Keratinocyte (primary cell): Measurements from ENCODE around the gene APOB. TPM values are rescaled to one million over a fixed set of nuclear protein-coding genes. Genes with fewer than 3 reads are reported as not detected.

Experiments used
- DNase-seq: peaks from one replicate; pipeline ENCODE4 v3.0.0-alpha.2; 2011; ENCODE audit warnings: low read depth, missing footprints, low spot score
- FAIRE-seq: peaks from 2 replicates; lab custom pipeline; 2011; peaks lifted over from hg19 to GRCh38; lab: Jason Lieb, UNC
- H2AFZ ChIP-seq: 2 replicates; pipeline ENCODE4 v1.6.0; 2012; ENCODE audit warnings: low read length, control low read depth, inconsistent platforms; ENCODE audit not compliant: control insufficient read depth
- H3K27ac ChIP-seq: 2 replicates; pipeline ENCODE4 v1.5.1; 2011; ENCODE audit warnings: low read length; ENCODE audit not compliant: control insufficient read depth, insufficient read depth
- H3K27me3 ChIP-seq: 3 replicates; pipeline ENCODE4 v1.6.0; 2011; ENCODE audit warnings: low read length; ENCODE audit not compliant: control insufficient read depth, insufficient read depth; ENCODE audit errors: extremely low read depth
- H3K36me3 ChIP-seq, 2 experiments: 2 replicates in 1 of 2; 3 replicates in 1 of 2; pipeline ENCODE4 v1.5.1; 2011; ENCODE audit warnings: low read length in 2 of 2, mild to moderate bottlenecking in 1 of 2; ENCODE audit not compliant: control insufficient read depth in 2 of 2, insufficient read depth in 2 of 2; ENCODE audit errors: extremely low read depth in 1 of 2
- H3K4me1 ChIP-seq: 3 replicates; pipeline ENCODE4 v1.5.1; 2011; ENCODE audit warnings: low read length; ENCODE audit not compliant: control insufficient read depth, insufficient read depth; ENCODE audit errors: extremely low read depth
- H3K4me2 ChIP-seq: 3 replicates; pipeline ENCODE4 v1.6.0; 2011; ENCODE audit warnings: low read depth, low read length; ENCODE audit not compliant: control insufficient read depth, insufficient read depth; ENCODE audit errors: extremely low read depth
- H3K4me3 ChIP-seq, 3 experiments: fragments of 200-600 bp in 1 of 3; sonication (generic) in 1 of 3; 2 replicates in 2 of 3; 3 replicates in 1 of 3; pipeline ENCODE4 v1.5.1; 2011 to 2016; ENCODE audit warnings: low read length in 3 of 3, mild to moderate bottlenecking in 3 of 3, control low read depth in 2 of 3, inconsistent platforms in 1 of 3, low read depth in 1 of 3, mixed read lengths in 1 of 3, mixed run types in 1 of 3, moderate library complexity in 1 of 3; ENCODE audit not compliant: control insufficient read depth in 2 of 3, insufficient read depth in 2 of 3; ENCODE audit errors: extremely low read depth in 1 of 3
- H3K79me2 ChIP-seq: 2 replicates; pipeline ENCODE4 v1.6.0; 2012; ENCODE audit warnings: low read length; ENCODE audit not compliant: control insufficient read depth, insufficient read depth
- H3K9ac ChIP-seq: 3 replicates; pipeline ENCODE4 v1.6.0; 2011; ENCODE audit warnings: low read length; ENCODE audit not compliant: control insufficient read depth, insufficient read depth; ENCODE audit errors: extremely low read depth
- H3K9me1 ChIP-seq: 3 replicates; pipeline ENCODE4 v1.6.0; 2011; ENCODE audit warnings: low read length; ENCODE audit not compliant: control insufficient read depth, insufficient read depth; ENCODE audit errors: extremely low read depth
- H3K9me3 ChIP-seq: 2 replicates; pipeline ENCODE4 v1.5.1; 2012; ENCODE audit warnings: low read depth, low read length; ENCODE audit not compliant: control insufficient read depth
- H4K20me1 ChIP-seq: 3 replicates; pipeline ENCODE4 v1.6.0; 2011; ENCODE audit warnings: low read length; ENCODE audit not compliant: control insufficient read depth, insufficient read depth; ENCODE audit errors: extremely low read depth
- CTCF ChIP-seq, 3 experiments: IDR thresholded peaks in 1 of 3; conservative IDR thresholded peaks in 1 of 3; optimal IDR thresholded peaks in 1 of 3; 2 replicates in 2 of 3; 3 replicates in 1 of 3; pipeline versions ENCODE3 to v1.5.1; 2011; ENCODE audit warnings: low read length in 3 of 3, mild to moderate bottlenecking in 3 of 3, moderate library complexity in 2 of 3, control low read depth in 1 of 3, inconsistent platforms in 1 of 3; ENCODE audit not compliant: insufficient read depth in 2 of 3; ENCODE audit errors: extremely low read depth in 1 of 3
- EZH2 ChIP-seq: IDR thresholded peaks from one replicate; pipeline ENCODE4 v1.6.1; 2012; ENCODE audit warnings: inconsistent platforms, mild to moderate bottlenecking, low read length, moderate library complexity
- dilution Hi-C: fragments of 300-500 bp; cut with MboI; formaldehyde crosslinking; loops from one replicate; pipeline ENCODE4 v1.7.0; 2020; ENCODE audit warnings: low sequenced_read_pairs; ENCODE audit not compliant: extremely low pct_ligation_motif_present
- polyA plus RNA-seq, 5 experiments: library from polyadenylated mRNA; depleted of rRNA in 3 of 5; stranded (reverse) in 3 of 5; stranded (forward) in 1 of 5; unstranded in 1 of 5; fragments of >200 nt; gene quantifications; 1 replicate in 1 of 5; 2 replicates in 3 of 5; 3 replicates in 1 of 5; pipeline versions ENCODE4 v1.2.1 to v1.2.3, GENCODE V29; 2011 to 2012; ENCODE audit warnings: missing spikeins in 2 of 5, low read depth in 1 of 5, low replicate concordance in 1 of 5

Gene APOB
- polyA plus RNA-seq, 1 donor (not counting 4 experiments of a cell fraction or from before 2014, with no cell fraction given) = 0.01 TPM

DNA sequence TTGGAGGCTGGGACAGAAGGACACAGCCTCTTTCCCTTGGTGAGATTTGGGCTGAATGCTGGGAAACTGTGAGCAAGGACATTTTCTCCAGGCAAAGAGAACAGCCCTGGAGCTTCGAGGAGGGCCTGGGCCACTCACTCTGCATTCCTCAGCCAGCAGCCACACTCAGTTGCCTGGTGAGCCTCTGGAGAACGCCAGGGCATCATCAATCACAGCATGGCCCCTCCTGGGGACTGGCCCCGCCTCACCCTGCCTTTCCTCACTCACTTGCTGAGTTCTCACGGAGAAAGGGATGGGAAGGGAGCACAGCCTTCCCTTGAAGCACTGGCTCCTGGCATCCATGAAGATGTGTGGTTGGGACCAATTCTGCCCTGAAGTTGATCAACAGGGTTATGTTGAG, 55.0 kb downstream of the APOB start:
- no peak overlapping the region for H3K9ac ChIP-seq
- H3K27ac ChIP-seq = no peak overlapping the region
- no peaks in the 10 kb centered on the region for H3K9me1 ChIP-seq
- peaks cover 7% of the 10 kb centered on the region for H3K4me1 ChIP-seq
- no peak overlapping the region for H2AFZ ChIP-seq
- no peak for TF ChIP-seq CTCF (optimal IDR thresholded peaks at IDR 0.05 in 1 of 3, IDR thresholded peaks at IDR 0.05 in 1 of 3, conservative IDR thresholded peaks at IDR 0.05 in 1 of 3; ENCODE audit: extremely low read depth in 1 of 3, insufficient read depth in 2 of 3, low read length in 3 of 3)
- no peak for TF ChIP-seq EZH2
- FAIRE-seq (no peak), DNase-seq (no peak)
- no peaks in the 10 kb centered on the region for H3K27me3 ChIP-seq
- no peaks in the 10 kb centered on the region for H3K79me2 ChIP-seq
- no peaks in the 10 kb centered on the region for H3K9me3 ChIP-seq
- no peaks in the 10 kb centered on the region for H4K20me1 ChIP-seq
- H3K4me2 ChIP-seq = no peak overlapping the region
- H3K36me3 ChIP-seq = no peaks in the 10 kb centered on the region
- dilution Hi-C loops = no loop called here
- no peak overlapping the region for H3K4me3 ChIP-seq

- H3K27me3 ChIP-seq = no peaks in the 10 kb centered on the region
- H3K9me1 ChIP-seq = no peaks in the 10 kb centered on the region
- H3K4me2 ChIP-seq = no peak overlapping the region
- no peak overlapping the region for H2AFZ ChIP-seq
- H3K9ac ChIP-seq = no peak overlapping the region
- H3K27ac ChIP-seq = no peak overlapping the region
- DNase-seq (no peak), FAIRE-seq (no peak)
- no peaks in the 10 kb centered on the region for H3K4me1 ChIP-seq
- no peak overlapping the region for H3K4me3 ChIP-seq
- H3K79me2 ChIP-seq = no peaks in the 10 kb centered on the region
- H3K36me3 ChIP-seq = no peaks in the 10 kb centered on the region
- dilution Hi-C loops = no loop called here
- TF ChIP-seq EZH2 (no peak), CTCF (optimal IDR thresholded peaks at IDR 0.05 in 1 of 3, IDR thresholded peaks at IDR 0.05 in 1 of 3, conservative IDR thresholded peaks at IDR 0.05 in 1 of 3; ENCODE audit: extremely low read depth in 1 of 3, insufficient read depth in 2 of 3, low read length in 3 of 3) (no peak)
- no peaks in the 10 kb centered on the region for H3K9me3 ChIP-seq
- H4K20me1 ChIP-seq = no peaks in the 10 kb centered on the region
Observed at GRCh38 chr2:20986024-20986939, 57.6 kb downstream of the APOB start.
